GM18858 (cell line): ENCODE measurements around the gene MORN4.
"Not testable (repeated sequence)": the region's sequence is repeated elsewhere in the genome, so short reads cannot be mapped to it uniquely, and the experiment has no call there.

ENCODE experiments used
- ATAC-seq: cut with Tn5 transposase; IDR thresholded peaks from one replicate; pipeline ENCODE4 v1.9.1; 2021; ENCODE audit not compliant: unreplicated experiment

MORN4 gene

GRCh38 chr10:97598407-97599271 is 34.7 kb downstream of the MORN4 start:
- ATAC-seq = no peak

DNA sequence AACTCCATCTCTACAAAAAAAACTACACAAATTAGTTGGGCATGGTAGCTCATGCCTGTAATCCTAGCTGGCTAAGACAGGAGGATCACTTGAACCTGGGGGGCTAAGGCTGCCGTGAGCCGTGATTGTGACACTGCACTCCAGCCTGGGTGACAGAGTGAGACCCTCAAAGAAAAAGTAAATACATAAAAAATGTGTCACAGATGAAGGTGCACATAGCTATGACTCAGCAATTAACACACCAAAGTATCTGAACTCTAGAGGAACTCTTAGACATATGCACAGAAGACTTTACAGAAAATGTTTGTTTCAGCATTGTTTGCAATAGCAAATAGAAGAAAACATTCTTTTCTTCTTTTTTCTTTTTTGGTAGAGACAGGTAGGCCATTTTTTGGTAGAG is 35.5 kb downstream of the MORN4 start:
- ATAC-seq = no peak

DNA sequence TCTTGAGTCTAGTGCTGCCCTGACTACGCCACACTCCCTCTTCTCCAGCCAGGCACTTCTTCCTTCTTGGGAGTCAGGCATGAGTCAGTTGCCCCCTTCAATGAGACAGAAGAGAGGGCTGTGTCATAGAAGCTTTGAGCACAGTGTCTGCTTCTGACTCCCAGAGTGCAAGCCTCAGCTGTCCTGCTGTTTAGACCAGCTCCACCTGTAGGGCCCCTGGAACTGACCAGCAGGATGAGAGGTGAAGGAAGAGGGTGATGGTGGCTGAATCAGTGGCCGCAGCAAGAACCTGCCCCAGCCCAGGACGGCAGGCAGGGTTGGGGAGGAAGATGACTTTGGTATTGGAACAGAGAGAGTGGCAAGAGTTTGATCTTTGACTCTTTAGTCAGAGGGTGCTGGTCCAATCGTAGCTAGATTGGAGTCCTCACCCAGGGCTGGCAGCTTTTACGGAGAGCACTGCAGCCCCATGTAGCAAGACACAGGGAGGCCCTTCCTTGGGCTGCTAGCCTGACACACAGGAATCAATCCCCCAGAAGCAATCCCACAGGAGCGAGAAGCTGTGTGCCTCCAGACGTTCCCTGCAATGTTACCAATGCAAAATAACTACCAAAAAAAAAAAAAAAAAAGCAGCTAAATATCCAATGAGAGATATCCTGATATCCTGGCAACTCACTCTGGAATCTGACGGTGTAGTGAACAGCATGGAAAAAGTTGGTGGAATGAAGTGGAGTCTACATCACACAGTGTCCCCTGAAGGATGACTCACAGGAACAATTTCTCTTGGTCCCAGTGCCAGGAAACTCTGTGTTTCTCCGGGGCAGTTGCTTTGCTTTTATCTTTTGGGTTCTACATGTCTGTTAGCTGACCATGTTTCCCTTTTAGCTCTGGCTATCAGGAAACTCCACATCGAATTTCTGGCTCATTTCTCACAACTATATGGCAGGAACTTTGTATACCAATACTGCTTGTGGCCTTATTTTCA is 36.9 kb downstream of the MORN4 start:
- no peak for ATAC-seq

DNA sequence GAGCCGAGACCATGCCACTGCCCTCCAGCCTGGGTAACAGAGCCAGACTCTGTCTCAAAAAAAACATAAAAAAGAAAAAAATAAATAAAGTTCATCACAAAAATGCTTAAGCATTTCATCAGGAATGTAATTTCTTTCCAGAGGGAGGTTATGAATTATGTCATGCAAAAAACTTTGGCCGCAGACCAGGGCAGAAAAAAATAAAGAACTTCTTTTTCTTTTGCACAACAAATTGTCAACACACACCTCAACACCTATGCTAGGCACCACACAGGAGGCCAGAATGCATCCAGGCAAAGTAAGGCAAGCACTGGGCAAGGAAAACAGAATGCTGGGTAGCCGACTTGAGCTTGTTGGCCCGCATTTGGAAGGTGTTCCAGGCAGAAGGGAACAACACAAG is 39.9 kb downstream of the MORN4 start:
- ATAC-seq = no peak

GRCh38 chr10:97590748-97591495 is 42.4 kb downstream of the MORN4 start:
- no peak for ATAC-seq

GRCh38 chr10:97590082-97590747 is 43.1 kb downstream of the MORN4 start:
- ATAC-seq = no peak

GRCh38 chr10:97589479-97589878 is 43.8 kb downstream of the MORN4 start, which contains the start of gene C10orf62:
Gene C10orf62 (plus strand): TSS chr10:97589721. CDS start chr10:97589898, 177 bp downstream.
- no peak for ATAC-seq

- no peak for ATAC-seq
Measured at GRCh38 chr10:97587183-97587582, 46.1 kb downstream of the MORN4 start.

GRCh38 chr10:97585439-97585811 is 47.9 kb downstream of the MORN4 start:
- no peak for ATAC-seq

DNA sequence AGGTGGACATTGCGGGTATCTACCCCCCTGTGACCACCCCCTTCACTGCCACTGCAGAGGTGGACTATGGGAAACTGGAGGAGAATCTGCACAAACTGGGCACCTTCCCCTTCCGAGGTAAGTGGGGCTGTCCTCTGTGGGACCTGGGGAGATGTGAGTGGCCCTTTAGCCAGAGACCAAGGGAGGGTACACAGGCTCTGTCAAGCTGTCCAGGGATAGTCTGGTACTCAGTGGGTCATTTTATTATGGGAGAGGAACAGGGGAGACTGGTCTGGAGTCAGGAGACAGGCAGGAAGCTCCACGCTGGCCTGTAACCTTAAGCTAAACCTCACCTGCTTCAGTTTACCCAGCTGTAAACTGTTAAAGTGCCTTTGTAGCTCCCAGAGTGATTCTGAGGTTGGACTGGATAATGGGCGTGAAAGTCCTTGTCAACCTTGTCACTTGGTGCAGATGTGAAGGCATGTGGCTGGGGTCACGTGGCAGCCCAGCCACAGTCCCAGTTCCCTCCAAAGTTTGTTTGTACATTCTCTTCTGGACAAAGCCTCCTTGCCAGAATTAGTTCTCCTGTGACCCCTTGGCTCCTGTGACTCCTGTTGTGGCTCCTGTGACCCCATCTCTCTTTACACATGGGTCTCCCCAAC is 48.4 kb downstream of the MORN4 start:
- ATAC-seq = no peak

- no peak for ATAC-seq
Measured at GRCh38 chr10:97584060-97584797, 49.1 kb downstream of the MORN4 start, which contains the start of gene HOGA1. Gene HOGA1 (plus strand): TSS chr10:97584389. CDS start chr10:97584704, 315 bp downstream.

DNA sequence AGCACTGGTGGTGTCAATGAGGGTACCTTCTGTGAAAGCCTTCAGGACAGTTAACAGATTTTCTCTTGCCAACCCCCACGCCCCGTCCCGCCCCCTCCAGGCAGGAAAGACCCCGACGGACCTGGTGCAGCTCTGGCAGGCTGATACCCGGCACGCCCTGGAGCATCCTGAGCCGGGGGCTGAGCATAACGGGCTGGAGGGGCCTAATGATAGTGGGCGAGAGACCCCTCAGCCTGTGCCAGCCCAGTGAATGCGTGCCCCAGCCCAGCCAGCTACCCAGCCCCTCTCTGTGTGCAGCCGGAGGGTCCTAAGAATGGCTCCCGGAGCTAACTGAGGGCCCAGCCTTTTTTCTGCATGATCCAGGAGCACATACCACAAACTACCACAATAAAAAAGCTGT is 49.8 kb downstream of the MORN4 start:
- ATAC-seq = no peak

DNA sequence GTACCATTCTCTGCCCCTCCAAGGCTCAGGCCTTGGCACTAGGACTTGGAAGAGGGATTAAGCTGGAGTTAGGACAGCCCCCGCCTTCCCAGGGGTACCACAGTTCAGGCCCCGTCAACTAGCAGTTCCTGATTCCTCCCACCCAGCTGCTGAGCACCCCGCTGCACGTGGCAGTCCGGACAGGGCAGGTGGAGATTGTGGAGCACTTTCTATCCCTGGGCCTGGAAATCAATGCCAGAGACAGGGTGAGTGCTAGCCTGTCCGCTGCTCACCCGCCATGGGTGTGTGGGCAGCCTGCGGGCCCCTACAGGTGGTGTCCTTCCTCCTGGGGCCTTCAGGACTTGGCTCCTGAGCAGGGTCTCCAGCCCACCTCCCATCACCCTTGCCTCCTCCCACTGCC is 51.1 kb downstream of the MORN4 start:
- no peak for ATAC-seq

DNA sequence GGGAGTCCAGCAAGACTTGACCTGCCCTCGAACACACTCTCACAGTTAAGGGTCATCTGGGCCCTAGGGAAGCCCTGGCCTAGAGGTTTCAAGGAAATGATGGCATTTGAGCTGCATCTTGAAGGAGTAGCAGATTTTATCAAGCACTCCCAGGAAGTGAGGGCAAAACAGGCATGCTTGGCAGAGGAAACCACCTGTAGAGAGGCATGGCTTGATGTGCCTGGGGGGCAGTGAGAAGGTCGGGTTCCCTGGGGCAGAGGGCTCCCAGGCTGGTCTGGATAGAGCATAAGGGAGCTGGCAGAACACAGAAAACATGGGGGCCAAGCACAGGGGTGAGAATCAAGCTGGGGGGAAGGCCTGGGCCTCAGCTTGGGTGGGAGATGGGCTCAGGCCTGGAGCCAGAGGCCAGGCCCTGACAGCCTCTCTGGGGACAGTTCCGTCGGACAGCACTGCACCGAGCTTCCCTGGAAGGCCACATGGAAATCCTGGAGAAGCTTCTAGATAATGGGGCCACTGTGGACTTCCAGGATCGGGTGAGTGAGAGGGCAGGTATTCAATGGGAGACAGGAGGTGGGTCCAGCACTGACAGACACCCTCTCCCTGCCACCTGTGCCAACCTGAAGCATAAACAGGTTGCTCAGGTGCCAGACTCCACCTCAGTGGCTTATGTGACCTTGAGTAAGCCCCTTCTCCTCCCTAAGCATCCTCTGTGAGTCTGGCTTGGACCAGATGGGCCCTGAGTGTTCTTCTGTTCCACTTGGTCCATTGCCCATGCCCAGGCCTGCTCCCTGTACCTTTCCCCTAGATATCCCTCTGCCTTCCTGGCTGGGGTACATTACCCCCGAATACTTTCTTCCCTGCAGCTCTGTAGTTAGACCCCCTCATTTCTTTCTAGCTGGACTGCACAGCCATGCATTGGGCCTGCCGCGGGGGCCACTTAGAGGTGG is 52.6 kb downstream of the MORN4 start:
- no peak for ATAC-seq

DNA sequence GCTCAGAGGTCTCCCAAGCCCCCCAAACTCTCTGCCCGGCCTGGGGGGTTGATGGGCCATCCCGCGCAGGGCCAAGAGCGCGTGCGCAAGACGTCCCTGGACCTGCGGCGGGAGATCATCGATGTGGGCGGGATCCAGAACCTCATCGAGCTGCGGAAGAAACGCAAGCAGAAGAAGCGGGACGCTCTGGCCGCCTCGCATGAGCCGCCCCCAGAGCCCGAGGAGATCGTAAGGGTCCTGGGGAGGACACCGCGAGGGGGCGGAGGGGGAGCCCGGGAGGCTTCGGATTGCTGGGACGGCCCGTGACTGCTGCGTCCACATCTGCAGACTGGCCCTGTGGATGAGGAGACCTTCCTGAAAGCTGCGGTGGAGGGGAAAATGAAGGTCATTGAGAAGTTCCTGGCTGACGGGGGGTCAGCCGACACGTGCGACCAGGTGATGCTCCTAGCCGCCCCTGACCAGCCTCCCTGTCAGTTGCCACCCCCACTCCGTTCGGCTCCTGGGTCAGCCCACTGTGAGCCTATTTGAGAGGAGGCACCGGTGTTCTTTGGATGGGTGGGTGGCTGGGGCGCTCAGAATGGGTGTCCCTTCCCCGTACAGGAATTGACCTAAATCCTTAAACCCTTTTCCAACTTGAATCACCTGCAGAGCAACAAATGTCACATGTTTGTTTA is 55.0 kb downstream of the MORN4 start:
- no peak for ATAC-seq

DNA sequence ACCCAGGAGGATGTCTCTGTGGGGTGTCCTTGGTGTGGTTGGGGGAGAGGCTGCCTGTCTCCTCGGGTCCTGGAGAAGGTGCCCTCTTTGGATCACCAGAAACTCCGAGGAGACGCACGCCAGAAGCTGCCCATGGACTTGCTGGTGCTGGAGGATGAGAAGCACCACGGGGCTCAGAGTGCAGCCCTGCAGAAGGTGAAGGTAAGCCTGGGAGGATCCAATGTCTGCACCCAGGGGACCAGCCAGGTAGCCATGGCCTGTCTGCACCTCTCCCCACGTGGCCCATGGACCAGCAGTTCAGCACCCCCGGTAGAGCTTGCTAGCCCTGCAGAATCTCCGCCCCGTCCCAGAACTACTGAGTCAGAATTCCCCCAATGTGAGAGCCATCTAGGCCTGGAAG is 55.6 kb downstream of the MORN4 start:
- ATAC-seq = no peak

DNA sequence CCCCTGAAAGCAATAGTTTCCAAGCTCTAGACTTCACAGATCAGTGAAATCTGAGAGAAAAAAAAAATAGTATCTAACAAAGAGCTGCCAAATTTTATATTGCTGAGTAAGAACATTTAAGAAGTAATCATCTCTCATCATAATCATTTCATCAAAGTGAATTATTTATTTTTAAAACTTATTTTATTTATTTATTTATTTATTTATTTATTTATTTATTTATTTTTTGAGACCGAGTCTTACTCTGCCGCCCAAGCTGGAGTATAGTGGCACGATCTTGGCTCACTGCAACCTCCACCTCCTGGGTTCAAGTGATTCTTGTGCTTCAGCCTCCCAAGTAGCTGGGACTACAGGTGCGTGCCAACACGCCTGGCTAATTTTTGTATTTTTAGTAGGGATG is 56.8 kb downstream of the MORN4 start:
- ATAC-seq = not testable (repeated sequence)
